GM12891 (cell line): ENCODE measurements around the gene LYZL6.

Experiments used
- POLR2A ChIP-seq: IDR thresholded peaks from 2 replicates; pipeline ENCODE4 v1.6.1; 2011; ENCODE audit warnings: low read depth, low read length, control low read depth
- POLR2AphosphoS5 ChIP-seq: IDR thresholded peaks from 2 replicates; pipeline ENCODE4 v1.6.1; 2011; ENCODE audit warnings: low read depth, low read length, control low read depth
- TAF1 ChIP-seq: IDR thresholded peaks from 2 replicates; pipeline ENCODE4 v1.6.1; 2011; ENCODE audit warnings: low read depth, low read length, control low read depth

DNA sequence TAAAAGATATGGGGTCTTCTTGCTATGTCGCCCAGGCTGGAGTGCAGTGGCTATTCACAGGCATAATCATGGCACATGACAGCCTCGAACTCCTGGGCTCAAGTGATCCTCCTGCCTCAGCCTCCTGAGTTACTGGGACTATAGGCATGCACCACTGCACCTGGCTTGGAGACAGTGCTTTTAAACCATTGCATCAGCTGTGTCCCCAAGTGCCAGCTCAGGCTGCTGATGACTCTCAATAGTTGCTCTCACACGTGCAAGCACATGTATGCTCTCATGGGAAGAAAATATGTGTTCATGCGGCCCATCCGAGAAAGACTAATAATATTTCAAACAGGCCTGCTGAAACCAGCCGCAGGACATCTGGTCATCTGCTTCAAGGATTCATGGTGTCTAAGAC, 29.0 kb upstream of the LYZL6 start:
- TF ChIP-seq POLR2A = no peak
- no peak for TF ChIP-seq POLR2AphosphoS5
- TF ChIP-seq TAF1 = no peak
